GM18907 (cell line): ENCODE data around the gene SLC43A2.

Source experiments
- ATAC-seq: cut with Tn5 transposase; IDR thresholded peaks from one replicate; pipeline ENCODE4 v1.9.1; 2021; ENCODE audit warnings: mild to moderate bottlenecking, moderate library complexity; ENCODE audit not compliant: unreplicated experiment

Gene SLC43A2

GRCh38 chr17:1625053-1625452, 3.6 kb downstream of the SLC43A2 start:
- ATAC-seq = no peak

DNA sequence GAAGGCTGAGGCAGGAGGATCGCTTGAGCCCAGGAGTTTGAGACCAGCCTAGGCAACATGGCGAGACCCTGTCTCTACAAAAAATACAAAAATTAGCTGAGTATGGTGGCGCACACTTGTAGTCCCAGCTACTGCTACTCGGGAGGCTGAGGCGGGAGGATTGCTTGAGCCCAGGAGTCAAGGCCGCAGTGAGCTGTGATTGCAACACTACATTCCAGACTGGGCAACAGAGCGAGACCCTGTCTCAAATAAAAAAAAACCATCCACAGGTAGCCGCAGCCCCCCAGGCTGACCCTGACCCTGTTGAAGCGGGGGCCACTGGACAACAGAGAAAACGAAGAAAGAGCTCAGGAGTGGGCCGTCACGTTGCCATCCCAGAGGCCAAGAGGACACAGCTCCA, 4.0 kb downstream of the SLC43A2 start:
- ATAC-seq = no peak

- ATAC-seq = no peak
These were observed 5.5 kb downstream of the SLC43A2 start for GRCh38 chr17:1623057-1623630.

DNA sequence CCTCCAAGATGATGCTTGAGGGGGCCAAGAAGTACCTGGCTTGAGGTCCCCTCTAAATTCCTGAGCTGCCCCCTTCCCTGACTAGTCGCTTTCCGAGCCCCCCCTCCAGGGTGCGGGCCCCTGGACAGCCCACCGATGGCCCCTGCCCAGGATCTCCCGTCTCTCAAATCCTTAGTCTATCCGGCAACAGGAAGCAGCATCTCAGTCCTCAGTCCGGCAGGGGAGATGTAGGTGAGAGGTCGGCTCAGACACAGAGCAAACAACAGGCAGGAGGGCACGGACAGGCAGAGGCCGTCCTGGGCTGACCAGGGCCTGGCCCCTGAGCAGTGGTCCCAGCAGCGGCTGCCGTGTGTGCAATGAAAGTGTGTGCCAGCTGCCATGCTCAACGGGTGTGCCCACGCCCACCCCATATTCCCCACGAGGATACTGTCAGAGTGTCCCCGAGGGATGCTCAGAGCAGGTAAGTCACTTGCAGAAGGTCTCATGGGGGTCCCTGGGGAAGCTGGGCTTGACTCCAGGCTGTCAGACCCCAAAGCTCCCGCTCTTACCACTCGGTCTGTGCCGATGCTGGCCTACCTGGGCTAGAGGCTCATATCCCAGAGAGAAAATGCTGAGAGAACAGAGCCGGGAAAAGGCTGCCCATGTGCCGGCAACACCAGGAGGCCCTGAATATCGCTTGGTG, 7.2 kb downstream of the SLC43A2 start:
- ATAC-seq = no peak

DNA sequence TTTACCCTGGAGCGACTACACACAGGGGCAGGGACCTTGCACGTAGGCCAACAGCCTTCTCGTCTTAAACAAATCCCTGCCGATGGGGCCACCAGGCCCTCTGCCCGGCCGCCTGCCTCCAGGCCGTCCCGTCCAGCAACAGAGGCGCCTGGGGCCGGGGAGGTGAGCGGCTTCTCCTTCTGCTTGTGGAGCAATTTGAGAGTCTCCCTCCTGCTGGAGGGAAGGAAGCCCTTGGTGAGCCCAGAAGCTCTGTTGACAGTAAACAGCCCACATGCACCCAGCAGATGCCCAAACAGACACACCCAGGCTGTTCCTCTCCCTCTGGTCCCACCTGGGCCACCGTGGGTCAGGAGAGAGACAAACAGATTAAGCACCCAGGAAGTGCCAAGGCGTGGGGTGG, 8.1 kb downstream of the SLC43A2 start:
- no peak for ATAC-seq

DNA sequence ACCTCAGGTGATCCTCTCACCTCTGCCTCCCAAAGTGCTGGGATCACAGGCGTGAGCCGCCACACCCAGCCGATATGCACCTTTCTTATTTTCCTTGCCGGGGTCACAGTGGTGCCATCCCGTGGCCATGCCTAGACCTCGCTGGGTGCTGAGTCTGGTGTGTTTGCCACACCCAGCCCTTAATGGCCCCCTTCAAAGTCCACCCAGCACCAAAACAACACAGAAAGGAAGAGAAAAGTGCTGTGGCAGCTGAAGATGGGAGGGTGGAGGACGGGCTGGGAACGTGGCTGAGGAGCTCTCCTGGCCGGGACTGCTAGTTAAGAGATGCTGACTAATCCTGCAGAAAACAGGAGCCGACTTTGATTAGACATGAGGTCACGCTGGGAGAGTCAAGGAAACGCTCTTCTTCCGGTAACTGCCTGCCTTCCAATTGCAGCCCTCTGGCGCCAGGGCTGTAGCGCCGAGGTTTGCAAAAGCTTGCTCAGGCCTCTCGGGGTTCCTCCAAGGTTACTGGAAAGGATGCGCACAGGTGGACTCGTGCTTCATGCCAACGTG, 10.9 kb downstream of the SLC43A2 start:
- ATAC-seq = no peak

DNA sequence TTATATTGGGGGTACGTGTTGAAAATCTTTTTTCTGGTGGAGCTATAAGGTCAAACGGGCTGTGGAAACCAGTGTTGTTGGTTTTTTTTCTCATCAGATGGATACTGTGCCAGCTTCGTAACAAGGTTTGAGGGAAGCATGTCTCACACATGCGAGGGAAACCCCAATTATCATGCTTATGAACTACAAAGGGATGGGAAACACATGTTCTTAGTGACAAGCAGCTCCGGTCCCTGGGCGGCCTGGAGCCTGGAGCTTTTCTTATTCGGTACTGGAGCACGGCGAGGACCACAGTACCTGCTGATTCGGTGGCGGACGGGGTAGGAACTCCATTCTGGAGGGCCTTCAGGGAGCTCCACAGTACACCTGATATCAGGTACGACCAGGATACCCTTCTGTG, 12.5 kb downstream of the SLC43A2 start:
- ATAC-seq = no peak

DNA sequence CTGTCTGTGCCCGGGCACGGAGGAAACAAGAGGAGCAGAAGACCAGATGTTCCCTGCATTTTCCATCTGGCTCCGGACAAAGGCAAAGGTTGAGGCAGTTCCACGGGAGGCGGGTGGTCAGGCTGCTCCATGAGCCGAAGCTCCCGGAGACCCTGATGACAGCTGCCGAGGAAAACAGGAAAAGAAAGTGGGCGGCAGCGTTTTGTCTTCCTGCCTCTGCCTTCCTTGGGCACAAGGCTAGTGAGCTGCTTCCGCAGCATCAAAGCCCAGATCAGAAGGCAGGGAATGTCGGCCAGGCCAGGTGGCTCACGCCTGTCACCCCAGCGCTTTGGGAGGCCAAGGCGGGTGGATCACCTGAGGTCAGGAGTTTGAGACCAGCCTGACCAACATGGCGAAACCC, 16.2 kb downstream of the SLC43A2 start:
- no peak for ATAC-seq

- no peak for ATAC-seq
These were observed 16.9 kb downstream of the SLC43A2 start for GRCh38 chr17:1611715-1612114.

DNA sequence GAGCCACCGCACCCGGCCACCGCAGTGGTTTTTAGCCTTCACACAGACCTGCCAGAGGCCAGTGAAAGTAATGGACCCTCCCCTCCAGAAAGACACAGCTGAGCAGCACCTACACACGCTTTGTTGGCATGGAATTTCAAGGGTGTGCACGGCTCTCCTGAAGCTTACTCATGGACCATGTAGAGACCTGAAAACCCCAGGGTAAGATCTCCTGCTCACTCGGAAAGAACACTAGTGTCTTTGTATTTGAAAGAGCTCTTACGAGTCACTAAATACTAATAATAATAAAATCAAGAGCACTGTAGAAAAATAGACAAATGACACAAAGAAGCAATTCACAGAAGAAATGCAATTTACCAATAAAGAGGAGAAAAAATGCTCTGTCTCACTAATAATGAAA, 20.0 kb downstream of the SLC43A2 start:
- no peak for ATAC-seq

- no peak for ATAC-seq
These were observed 20.7 kb downstream of the SLC43A2 start for GRCh38 chr17:1607971-1608320.

- ATAC-seq = peak; percentile 21
These were observed 22.2 kb downstream of the SLC43A2 start for GRCh38 chr17:1606352-1606985.

DNA sequence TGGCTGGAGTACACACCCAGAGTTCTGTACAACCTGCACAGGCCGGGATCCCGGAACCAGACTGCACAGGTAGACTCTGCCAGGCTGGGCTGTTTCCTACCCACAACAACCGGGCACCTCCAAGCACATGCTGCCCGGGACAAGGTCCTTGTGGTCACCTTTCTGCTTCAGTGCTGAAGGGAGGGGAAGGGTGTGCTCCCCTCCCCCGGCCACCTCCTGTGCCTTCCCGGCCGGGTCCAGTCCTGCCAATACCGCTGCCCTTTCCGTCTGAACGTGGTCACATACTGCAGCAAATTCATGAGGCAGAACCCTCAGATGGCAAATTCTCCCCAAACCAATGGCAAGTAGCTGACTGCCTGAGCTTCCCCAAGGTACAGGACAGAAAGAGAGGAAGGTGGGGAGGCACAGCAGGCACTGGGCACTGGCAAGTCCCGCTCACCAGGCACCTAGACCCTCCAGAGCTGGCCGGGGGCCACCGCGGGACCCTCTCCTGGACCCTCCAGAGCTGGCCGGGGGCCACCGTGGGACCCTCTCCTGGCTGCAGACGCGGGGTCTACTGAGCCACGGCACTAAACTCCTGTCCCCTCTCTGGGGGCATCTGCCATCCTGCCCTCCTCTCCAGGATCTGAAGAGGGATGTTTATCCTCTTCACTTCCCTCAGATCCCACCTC, 22.8 kb downstream of the SLC43A2 start:
- no peak for ATAC-seq

DNA sequence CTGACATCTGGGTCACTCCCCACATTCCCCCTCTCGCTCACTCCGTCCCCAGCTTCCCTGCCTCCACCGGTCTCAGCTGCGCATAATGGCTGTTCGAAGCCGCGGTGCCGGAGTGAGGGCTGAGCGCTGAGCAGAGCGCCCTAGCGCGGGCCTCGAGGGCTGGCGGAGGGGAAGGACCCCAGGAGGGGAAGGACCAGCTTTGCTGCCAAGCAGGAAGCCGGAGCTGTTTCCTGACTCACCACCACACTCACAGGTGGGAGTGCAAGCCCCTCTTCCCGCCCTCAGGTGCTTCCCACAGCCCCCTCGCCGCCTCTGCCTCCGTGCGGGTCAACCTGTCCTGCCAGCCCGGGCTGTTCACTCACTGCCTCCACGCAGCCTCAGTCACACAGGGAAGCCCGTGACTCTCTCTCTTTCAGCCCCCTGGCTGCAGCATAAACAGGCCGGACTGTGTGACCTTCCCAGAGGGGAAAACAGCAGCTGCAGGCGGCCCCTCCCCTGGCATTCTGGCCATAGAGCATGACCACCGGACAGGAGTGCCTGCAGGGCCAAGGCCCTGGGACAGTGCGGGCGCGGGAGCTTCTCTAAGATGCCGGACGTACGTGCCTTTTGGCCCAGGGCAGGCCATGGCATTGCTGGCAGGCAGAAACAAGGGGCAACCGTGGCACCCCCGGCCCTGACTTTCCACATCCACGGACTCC, 23.7 kb downstream of the SLC43A2 start:
- no peak for ATAC-seq

GRCh38 chr17:1601571-1601970, 27.1 kb downstream of the SLC43A2 start:
- no peak for ATAC-seq

GRCh38 chr17:1598399-1599095, 30.1 kb downstream of the SLC43A2 start:
- no peak for ATAC-seq

GRCh38 chr17:1597861-1598342, 30.7 kb downstream of the SLC43A2 start:
- no peak for ATAC-seq

DNA sequence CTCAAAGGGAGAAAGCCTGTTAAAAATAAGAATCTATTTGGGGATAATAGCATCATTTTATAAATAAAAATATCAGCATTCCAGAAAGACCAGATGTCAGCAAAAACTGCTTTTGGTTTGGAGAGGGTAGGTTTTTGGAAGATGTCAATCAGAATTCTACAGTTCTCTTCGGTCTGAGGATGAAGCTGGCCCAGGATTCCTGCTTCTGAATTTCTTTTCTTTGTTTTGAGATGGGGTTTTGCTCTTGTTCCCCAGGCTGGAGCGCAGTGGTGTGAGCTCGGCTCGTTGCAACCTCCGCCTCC, 35.1 kb downstream of the SLC43A2 start:
- ATAC-seq = no peak

- peak; percentile 84 for ATAC-seq
These were observed 35.6 kb downstream of the SLC43A2 start for GRCh38 chr17:1592751-1593629.
